NCI-H345 treated with DMSO at 0.1 percent for 48 hours (cell line): ENCODE data around the gene CPLX3.
A peak's percentile ranks its signal among the peaks of the same experiment; 100 is the strongest.
"Not testable (repeated sequence)": the region's sequence is repeated elsewhere in the genome, so short reads cannot be mapped to it uniquely, and the experiment has no call there.

Experiments
- DNase-seq: peaks from one replicate; lab custom pipeline; 2025; ENCODE audit not compliant: unreplicated experiment; lab: John Stamatoyannopoulos, UW

CPLX3 gene

GRCh38 chr15:74826364-74826819 is at the start of gene CPLX3:
CPLX3 (plus strand) TSS chr15:74826627; CDS start chr15:74826704, 77 bp downstream.
- DNase-seq, result no peak

- DNase-seq, result no peak
Observed at GRCh38 chr15:74776821-74777768, 49.3 kb upstream of the CPLX3 start.

- no peak for DNase-seq
Observed at GRCh38 chr15:74777769-74778598, 48.4 kb upstream of the CPLX3 start.

GRCh38 chr15:74778599-74778970 is 47.8 kb upstream of the CPLX3 start:
- DNase-seq, result no peak

GRCh38 chr15:74779162-74779648 is 47.2 kb upstream of the CPLX3 start:
- no peak for DNase-seq

- DNase-seq, result no peak
Observed at GRCh38 chr15:74780523-74781430, 45.6 kb upstream of the CPLX3 start.

GRCh38 chr15:74781431-74782258 is 44.8 kb upstream of the CPLX3 start, which contains the start of gene CSK:
CSK (plus strand) TSS chr15:74782080; CDS start chr15:74798298, 16,218 bp downstream.
- peak; percentile 2 for DNase-seq

- DNase-seq, result no peak
Observed at GRCh38 chr15:74782259-74783071, 44.0 kb upstream of the CPLX3 start.

GRCh38 chr15:74783072-74783807 is 43.2 kb upstream of the CPLX3 start:
- no peak for DNase-seq

GRCh38 chr15:74783808-74784175 is 42.6 kb upstream of the CPLX3 start:
- no peak for DNase-seq

- no peak for DNase-seq
Observed at GRCh38 chr15:74784426-74785193, 41.8 kb upstream of the CPLX3 start.

- DNase-seq, result no peak
Observed at GRCh38 chr15:74785194-74786032, 41.0 kb upstream of the CPLX3 start.

- DNase-seq, result not testable (repeated sequence)
Observed at GRCh38 chr15:74786081-74786480, 40.3 kb upstream of the CPLX3 start.

GRCh38 chr15:74786551-74787165 is 39.8 kb upstream of the CPLX3 start:
- no peak for DNase-seq

- no peak for DNase-seq
Observed at GRCh38 chr15:74787251-74788041, 39.0 kb upstream of the CPLX3 start.
